ENCODE data around the gene LINGO3. TPM values are rescaled to one million over a fixed set of nuclear protein-coding genes. Genes with fewer than 3 reads are reported as not detected.
A peak's percentile ranks its signal among the peaks of the same experiment; 100 is the strongest.

The LINGO3 gene, protein sequence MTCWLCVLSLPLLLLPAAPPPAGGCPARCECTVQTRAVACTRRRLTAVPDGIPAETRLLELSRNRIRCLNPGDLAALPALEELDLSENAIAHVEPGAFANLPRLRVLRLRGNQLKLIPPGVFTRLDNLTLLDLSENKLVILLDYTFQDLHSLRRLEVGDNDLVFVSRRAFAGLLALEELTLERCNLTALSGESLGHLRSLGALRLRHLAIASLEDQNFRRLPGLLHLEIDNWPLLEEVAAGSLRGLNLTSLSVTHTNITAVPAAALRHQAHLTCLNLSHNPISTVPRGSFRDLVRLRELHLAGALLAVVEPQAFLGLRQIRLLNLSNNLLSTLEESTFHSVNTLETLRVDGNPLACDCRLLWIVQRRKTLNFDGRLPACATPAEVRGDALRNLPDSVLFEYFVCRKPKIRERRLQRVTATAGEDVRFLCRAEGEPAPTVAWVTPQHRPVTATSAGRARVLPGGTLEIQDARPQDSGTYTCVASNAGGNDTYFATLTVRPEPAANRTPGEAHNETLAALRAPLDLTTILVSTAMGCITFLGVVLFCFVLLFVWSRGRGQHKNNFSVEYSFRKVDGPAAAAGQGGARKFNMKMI
- not detected in 3 replicates for polyA plus RNA-seq
- polyA plus RNA-seq (2011; ENCODE audit: low read depth): not detected
- not detected in 2 replicates for polyA plus RNA-seq (2011; cell fraction: cytosol; rRNA removed)
- 0.05 TPM in 1 of 2 replicates, not detected in the other for polyA plus RNA-seq (2011; cell fraction: nucleus; rRNA removed)
- 0.07 TPM in 1 of 2 replicates, not detected in the other for polyA plus RNA-seq (2012; ENCODE audit: low replicate concordance)
- polyA minus RNA-seq: not detected in 3 replicates
- polyA minus RNA-seq (2011; cell fraction: cytosol; rRNA and poly(A)+ RNA removed): not detected
- not detected in 2 replicates for polyA minus RNA-seq (2011; cell fraction: nucleus; rRNA and poly(A)+ RNA removed)

DNA sequence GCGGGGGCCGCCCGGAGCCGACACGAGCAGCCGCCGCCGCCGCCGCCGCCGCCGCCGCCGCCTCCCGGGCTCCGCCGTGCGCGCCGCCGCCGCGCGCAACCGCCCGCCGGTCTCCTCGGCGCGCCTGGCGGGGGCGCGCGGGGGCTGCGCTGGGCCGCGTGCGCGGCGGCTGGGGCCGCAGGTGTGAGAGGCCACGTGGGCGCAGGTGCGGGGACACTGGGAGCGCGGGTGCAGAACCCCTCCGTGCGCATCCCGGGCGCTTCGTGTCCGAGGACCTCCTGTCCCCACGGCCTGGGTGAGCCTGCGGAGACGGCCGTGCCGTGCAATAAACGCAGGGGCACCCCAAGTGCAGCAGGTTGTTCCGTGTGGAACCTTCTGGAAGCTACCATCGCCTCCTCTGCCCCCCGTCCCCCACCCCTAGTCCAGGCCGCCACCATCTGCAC, at the start of gene LINGO3:
Gene LINGO3 (minus strand): TSS at position 41 of the 443 bp plus-strand sequence. CDS start 16,378 bp downstream, outside the sequence.
- H3K27ac ChIP-seq (ENCODE audit: control insufficient read depth, insufficient read depth, low read length): no peak within 1 kb of the TSS
- H4K20me1 ChIP-seq (ENCODE audit: control insufficient read depth, extremely low read depth, insufficient read depth, low read length): no peaks in the 10 kb centered on the region
- H3K4me3 ChIP-seq (ENCODE audit: control insufficient read depth in 2 of 3, extremely low read depth in 1 of 3, insufficient read depth in 2 of 3, low read depth in 1 of 3, low read length in 3 of 3): peak within 1 kb of the TSS in 1 of 3 experiments; percentile 8
- TF ChIP-seq CTCF (optimal IDR thresholded peaks at IDR 0.05 in 1 of 3, IDR thresholded peaks at IDR 0.05 in 1 of 3, conservative IDR thresholded peaks at IDR 0.05 in 1 of 3; ENCODE audit: extremely low read depth in 1 of 3, insufficient read depth in 2 of 3, low read length in 3 of 3) (no peak), EZH2 (IDR thresholded peaks at IDR 0.05; ENCODE audit: low read length) (peak; percentile 7)
- H3K9me1 ChIP-seq (ENCODE audit: control insufficient read depth, extremely low read depth, insufficient read depth, low read length): no peaks in the 10 kb centered on the region
- H3K27me3 ChIP-seq (ENCODE audit: control insufficient read depth, extremely low read depth, insufficient read depth, low read length): peaks cover 60% of the 10 kb centered on the region
- dilution Hi-C loops (cut with MboI; ENCODE audit: extremely low pct_ligation_motif_present, low sequenced_read_pairs): no loop called here
- H3K4me1 ChIP-seq (ENCODE audit: control insufficient read depth, extremely low read depth, insufficient read depth, low read length): no peaks in the 10 kb centered on the region
- no peak within 1 kb of the TSS for H2AFZ ChIP-seq (ENCODE audit: control insufficient read depth, low read length)
- H3K9ac ChIP-seq (ENCODE audit: control insufficient read depth, extremely low read depth, insufficient read depth, low read length): no peak within 1 kb of the TSS
- FAIRE-seq (no peak), DNase-seq (ENCODE audit: low read depth, low spot score) (no peak)
- H3K79me2 ChIP-seq (ENCODE audit: control insufficient read depth, insufficient read depth, low read length): no peaks in the 10 kb centered on the region
- no peaks in the 10 kb centered on the region for H3K36me3 ChIP-seq (ENCODE audit: control insufficient read depth in 2 of 2, extremely low read depth in 1 of 2, insufficient read depth in 2 of 2, low read length in 2 of 2)
- peak within 1 kb of the TSS; percentile 22 for H3K4me2 ChIP-seq (ENCODE audit: control insufficient read depth, extremely low read depth, insufficient read depth, low read depth, low read length)
- no peaks in the 10 kb centered on the region for H3K9me3 ChIP-seq (ENCODE audit: control insufficient read depth, low read depth, low read length)

DNA sequence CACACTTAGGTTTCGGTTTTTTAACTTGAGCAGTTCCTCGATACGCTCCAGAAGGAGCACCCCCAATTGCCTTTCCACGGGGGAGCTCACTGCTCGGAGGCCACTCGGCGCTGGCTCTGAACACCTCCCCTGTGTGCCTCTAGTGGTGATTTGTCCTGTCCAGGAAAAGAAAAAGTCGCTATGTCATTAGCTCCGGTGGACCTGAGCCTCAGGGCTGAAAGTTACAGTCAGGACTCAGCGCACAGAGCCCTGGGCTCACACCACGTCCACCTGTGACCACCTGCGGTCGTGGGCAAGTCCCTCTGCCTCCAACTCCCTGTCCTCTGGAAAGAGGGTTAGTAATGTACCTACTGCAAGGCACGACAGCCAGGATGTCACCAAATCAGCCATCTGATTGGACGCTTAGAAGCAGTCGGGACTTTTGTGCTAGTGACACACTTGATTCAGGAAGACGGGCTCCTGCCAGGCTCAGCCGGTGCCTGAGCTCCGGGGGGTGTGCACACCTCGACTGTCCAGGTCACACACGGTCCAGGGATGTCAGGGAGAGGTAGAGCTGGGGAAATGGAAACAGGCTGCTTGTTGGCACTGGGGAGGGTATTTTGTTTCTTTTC, 48.2 kb upstream of the LINGO3 start:
- Histone ChIP-seq H2AFZ (ENCODE audit: control insufficient read depth, low read length) (no peak overlapping the region), H3K4me3 (ENCODE audit: control insufficient read depth in 2 of 3, extremely low read depth in 1 of 3, insufficient read depth in 2 of 3, low read depth in 1 of 3, low read length in 3 of 3) (no peak overlapping the region), H4K20me1 (ENCODE audit: control insufficient read depth, extremely low read depth, insufficient read depth, low read length) (peaks cover 3% of the 10 kb centered on the region), H3K27me3 (ENCODE audit: control insufficient read depth, extremely low read depth, insufficient read depth, low read length) (peaks cover 28% of the 10 kb centered on the region), H3K4me2 (ENCODE audit: control insufficient read depth, extremely low read depth, insufficient read depth, low read depth, low read length) (no peak overlapping the region), H3K79me2 (ENCODE audit: control insufficient read depth, insufficient read depth, low read length) (no peaks in the 10 kb centered on the region), H3K27ac (ENCODE audit: control insufficient read depth, insufficient read depth, low read length) (no peak overlapping the region), H3K4me1 (ENCODE audit: control insufficient read depth, extremely low read depth, insufficient read depth, low read length) (no peaks in the 10 kb centered on the region), H3K36me3 (ENCODE audit: control insufficient read depth in 2 of 2, extremely low read depth in 1 of 2, insufficient read depth in 2 of 2, low read length in 2 of 2) (peaks cover 0 to 6% of the 10 kb centered on the region in 2 experiments), H3K9me1 (ENCODE audit: control insufficient read depth, extremely low read depth, insufficient read depth, low read length) (no peaks in the 10 kb centered on the region), H3K9me3 (ENCODE audit: control insufficient read depth, low read depth, low read length) (no peaks in the 10 kb centered on the region), H3K9ac (ENCODE audit: control insufficient read depth, extremely low read depth, insufficient read depth, low read length) (no peak overlapping the region)
- FAIRE-seq (no peak), DNase-seq (ENCODE audit: low read depth, low spot score) (no peak)
- dilution Hi-C loops (cut with MboI; ENCODE audit: extremely low pct_ligation_motif_present, low sequenced_read_pairs): no loop called here
- no peak for TF ChIP-seq CTCF (optimal IDR thresholded peaks at IDR 0.05 in 1 of 3, IDR thresholded peaks at IDR 0.05 in 1 of 3, conservative IDR thresholded peaks at IDR 0.05 in 1 of 3; ENCODE audit: extremely low read depth in 1 of 3, insufficient read depth in 2 of 3, low read length in 3 of 3)
- TF ChIP-seq EZH2 (IDR thresholded peaks at IDR 0.05; ENCODE audit: low read length): no peak

Measured in keratinocyte (primary cell).